Activated CD8-positive, alpha-beta memory T cell treated with anti-CD3 and anti-CD28 coated beads, Interleukin-2, amount 10 ng/mL, durations not matched to agents 7 days and 5 days (primary cell): ENCODE measurements around the gene GRIN2A. TPM values are rescaled to one million over a fixed set of nuclear protein-coding genes. Genes with fewer than 3 reads are reported as not detected.

Experiments used
- ATAC-seq: fragments of 150-1000 bp; cut with Tn5 transposase; one replicate; pipeline ENCODE4 v1.10.0; 2021; ENCODE audit warnings: moderate library complexity
- CTCF ChIA-PET: fragments of 350-600 bp; sonication (Branson Sonifier 250); formaldehyde crosslinking; loops from one replicate; lab custom pipeline; 2021; ENCODE audit warnings: antibody characterized with exemption; lab: Charles Lee
- DNase-seq: peaks from one replicate; pipeline ENCODE4 v3.0.0-alpha.2; 2020
- H3K27ac Mint-ChIP-seq: one replicate; pipeline ENCODE4 v1.8.0; 2021; ENCODE audit warnings: mild to moderate bottlenecking, mixed read lengths
- H3K27me3 Mint-ChIP-seq: one replicate; pipeline ENCODE4 v1.8.0; 2021; ENCODE audit warnings: mixed read lengths
- H3K36me3 Mint-ChIP-seq: one replicate; pipeline ENCODE4 v1.8.0; 2021; ENCODE audit warnings: mild to moderate bottlenecking, mixed read lengths
- H3K4me1 Mint-ChIP-seq: one replicate; pipeline ENCODE4 v1.8.0; 2021; ENCODE audit warnings: mixed read lengths
- H3K4me3 Mint-ChIP-seq: one replicate; pipeline ENCODE4 v1.8.0; 2021; ENCODE audit warnings: mild to moderate bottlenecking, moderate library complexity, mixed read lengths
- H3K9me3 Mint-ChIP-seq: one replicate; pipeline ENCODE4 v1.8.0; 2022; ENCODE audit warnings: low read depth, mixed read lengths
- total RNA-seq, 2 experiments: library from RNA; stranded (reverse); gene quantifications; one replicate each; pipeline ENCODE4 v1.2.3, GENCODE V29; 2021

The GRIN2A gene
- total RNA-seq, 2 experiments from 2014 or later: not detected

- CTCF ChIA-PET: no interaction called here
- no peak for DNase-seq
- H3K4me1 Mint-ChIP-seq: no peaks in the 10 kb centered on the region
- H3K9me3 Mint-ChIP-seq: peaks cover 2% of the 10 kb centered on the region
- no peak for ATAC-seq
- no peak overlapping the region for H3K4me3 Mint-ChIP-seq
- H3K27me3 Mint-ChIP-seq: no peaks in the 10 kb centered on the region
- H3K36me3 Mint-ChIP-seq: no peaks in the 10 kb centered on the region
- no peak overlapping the region for H3K27ac Mint-ChIP-seq
Measured at GRCh38 chr16:10111156-10111761, 71.0 kb downstream of the GRIN2A start.

GRCh38 chr16:10110552-10110951 is 71.7 kb downstream of the GRIN2A start:
- ATAC-seq (no peak), DNase-seq (no peak)
- no peaks in the 10 kb centered on the region for H3K27me3 Mint-ChIP-seq
- CTCF ChIA-PET: no interaction called here
- peaks cover 2% of the 10 kb centered on the region for H3K9me3 Mint-ChIP-seq
- no peak overlapping the region for H3K4me3 Mint-ChIP-seq
- H3K36me3 Mint-ChIP-seq: no peaks in the 10 kb centered on the region
- no peak overlapping the region for H3K27ac Mint-ChIP-seq
- no peaks in the 10 kb centered on the region for H3K4me1 Mint-ChIP-seq

- ATAC-seq (no peak), DNase-seq (no peak)
- no peak overlapping the region for H3K4me3 Mint-ChIP-seq
- no peaks in the 10 kb centered on the region for H3K4me1 Mint-ChIP-seq
- CTCF ChIA-PET: no interaction called here
- H3K36me3 Mint-ChIP-seq: no peaks in the 10 kb centered on the region
- H3K9me3 Mint-ChIP-seq: peaks cover 2% of the 10 kb centered on the region
- H3K27ac Mint-ChIP-seq: no peak overlapping the region
- no peaks in the 10 kb centered on the region for H3K27me3 Mint-ChIP-seq
Measured at GRCh38 chr16:10107081-10107480, 75.1 kb downstream of the GRIN2A start.

- Mint-ChIP-seq H3K36me3 (no peaks in the 10 kb centered on the region), H3K9me3 (no peaks in the 10 kb centered on the region), H3K4me3 (no peak overlapping the region), H3K27me3 (no peaks in the 10 kb centered on the region), H3K27ac (no peak overlapping the region), H3K4me1 (no peaks in the 10 kb centered on the region)
- DNase-seq (no peak), ATAC-seq (no peak)
- CTCF ChIA-PET: no interaction called here
Measured at GRCh38 chr16:10103700-10104099, 78.5 kb downstream of the GRIN2A start.

- Mint-ChIP-seq H3K27me3 (no peaks in the 10 kb centered on the region), H3K36me3 (no peaks in the 10 kb centered on the region), H3K4me1 (no peaks in the 10 kb centered on the region), H3K9me3 (no peaks in the 10 kb centered on the region), H3K27ac (no peak overlapping the region), H3K4me3 (no peak overlapping the region)
- DNase-seq (no peak), ATAC-seq (no peak)
- CTCF ChIA-PET: interaction anchor here (1.2 kb wide), 1 partner anchor 78 kb away, joined by 3 read pairs; no protein-coding TSS in a partner anchor
Measured at GRCh38 chr16:10103118-10103517, 79.1 kb downstream of the GRIN2A start.

GRCh38 chr16:10100829-10101228 is 81.4 kb downstream of the GRIN2A start:
- CTCF ChIA-PET: no interaction called here
- DNase-seq (no peak), ATAC-seq (no peak)
- no peak overlapping the region for H3K27ac Mint-ChIP-seq
- H3K9me3 Mint-ChIP-seq: no peaks in the 10 kb centered on the region
- H3K4me3 Mint-ChIP-seq: no peak overlapping the region
- no peaks in the 10 kb centered on the region for H3K4me1 Mint-ChIP-seq
- no peaks in the 10 kb centered on the region for H3K36me3 Mint-ChIP-seq
- no peaks in the 10 kb centered on the region for H3K27me3 Mint-ChIP-seq

GRCh38 chr16:10098991-10099390 is 83.2 kb downstream of the GRIN2A start:
- no peaks in the 10 kb centered on the region for H3K4me1 Mint-ChIP-seq
- ATAC-seq (no peak), DNase-seq (no peak)
- no peaks in the 10 kb centered on the region for H3K27me3 Mint-ChIP-seq
- H3K36me3 Mint-ChIP-seq: no peaks in the 10 kb centered on the region
- H3K4me3 Mint-ChIP-seq: no peak overlapping the region
- no peak overlapping the region for H3K27ac Mint-ChIP-seq
- peaks cover 3% of the 10 kb centered on the region for H3K9me3 Mint-ChIP-seq
- CTCF ChIA-PET: no interaction called here

GRCh38 chr16:10097271-10097670 is 85.0 kb downstream of the GRIN2A start:
- Mint-ChIP-seq H3K27me3 (no peaks in the 10 kb centered on the region), H3K4me3 (no peak overlapping the region), H3K27ac (no peak overlapping the region), H3K4me1 (no peaks in the 10 kb centered on the region), H3K9me3 (peaks cover 3% of the 10 kb centered on the region), H3K36me3 (no peaks in the 10 kb centered on the region)
- no peak for ATAC-seq
- CTCF ChIA-PET: no interaction called here
- DNase-seq: no peak

- H3K27me3 Mint-ChIP-seq: no peaks in the 10 kb centered on the region
- no peak overlapping the region for H3K4me3 Mint-ChIP-seq
- no peaks in the 10 kb centered on the region for H3K36me3 Mint-ChIP-seq
- DNase-seq (no peak), ATAC-seq (no peak)
- H3K9me3 Mint-ChIP-seq: peaks cover 3% of the 10 kb centered on the region
- no peaks in the 10 kb centered on the region for H3K4me1 Mint-ChIP-seq
- no peak overlapping the region for H3K27ac Mint-ChIP-seq
- CTCF ChIA-PET: no interaction called here
Measured at GRCh38 chr16:10093576-10093975, 88.7 kb downstream of the GRIN2A start.

- Mint-ChIP-seq H3K27me3 (no peaks in the 10 kb centered on the region), H3K4me3 (no peak overlapping the region), H3K36me3 (no peaks in the 10 kb centered on the region), H3K27ac (no peak overlapping the region), H3K4me1 (no peaks in the 10 kb centered on the region), H3K9me3 (peaks cover 3% of the 10 kb centered on the region)
- CTCF ChIA-PET: no interaction called here
- DNase-seq: no peak
- no peak for ATAC-seq
Measured at GRCh38 chr16:10090816-10091215, 91.4 kb downstream of the GRIN2A start.

GRCh38 chr16:10088380-10088793 is 93.8 kb downstream of the GRIN2A start:
- H3K4me3 Mint-ChIP-seq: no peak overlapping the region
- no peak overlapping the region for H3K27ac Mint-ChIP-seq
- H3K27me3 Mint-ChIP-seq: no peaks in the 10 kb centered on the region
- DNase-seq (no peak), ATAC-seq (no peak)
- H3K4me1 Mint-ChIP-seq: no peaks in the 10 kb centered on the region
- H3K9me3 Mint-ChIP-seq: no peaks in the 10 kb centered on the region
- CTCF ChIA-PET: no interaction called here
- no peaks in the 10 kb centered on the region for H3K36me3 Mint-ChIP-seq

- no peaks in the 10 kb centered on the region for H3K9me3 Mint-ChIP-seq
- DNase-seq (no peak), ATAC-seq (no peak)
- H3K27ac Mint-ChIP-seq: no peak overlapping the region
- H3K36me3 Mint-ChIP-seq: no peaks in the 10 kb centered on the region
- no peak overlapping the region for H3K4me3 Mint-ChIP-seq
- no peaks in the 10 kb centered on the region for H3K27me3 Mint-ChIP-seq
- CTCF ChIA-PET: no interaction called here
- H3K4me1 Mint-ChIP-seq: no peaks in the 10 kb centered on the region
Measured at GRCh38 chr16:10087151-10087550, 95.1 kb downstream of the GRIN2A start.

- H3K36me3 Mint-ChIP-seq: no peaks in the 10 kb centered on the region
Measured at GRCh38 chr16:10086620-10087019, 95.6 kb downstream of the GRIN2A start.

GRCh38 chr16:10085078-10085798 is 97.0 kb downstream of the GRIN2A start:
- H3K27ac Mint-ChIP-seq: no peak overlapping the region
- no peaks in the 10 kb centered on the region for H3K9me3 Mint-ChIP-seq
- DNase-seq: no peak
- CTCF ChIA-PET: no interaction called here
- no peak for ATAC-seq
- H3K4me1 Mint-ChIP-seq: no peaks in the 10 kb centered on the region
- H3K36me3 Mint-ChIP-seq: no peaks in the 10 kb centered on the region
- H3K4me3 Mint-ChIP-seq: no peak overlapping the region
- H3K27me3 Mint-ChIP-seq: no peaks in the 10 kb centered on the region

More at GRCh38 chr16:10086620-10087019, 95.6 kb downstream of the GRIN2A start:
- H3K4me1 Mint-ChIP-seq: no peaks in the 10 kb centered on the region
- H3K4me3 Mint-ChIP-seq: no peak overlapping the region
- no peak for ATAC-seq
- no peaks in the 10 kb centered on the region for H3K9me3 Mint-ChIP-seq
- DNase-seq: no peak
- CTCF ChIA-PET: no interaction called here
- H3K27ac Mint-ChIP-seq: no peak overlapping the region
- H3K27me3 Mint-ChIP-seq: no peaks in the 10 kb centered on the region
